Iris pigment epithelial cell (primary cell): ENCODE measurements around the gene GHR.

Experiments
- DNase-seq: peaks from one replicate; pipeline ENCODE4 v3.0.0-alpha.2; 2011; ENCODE audit warnings: low read depth

GHR gene

DNA sequence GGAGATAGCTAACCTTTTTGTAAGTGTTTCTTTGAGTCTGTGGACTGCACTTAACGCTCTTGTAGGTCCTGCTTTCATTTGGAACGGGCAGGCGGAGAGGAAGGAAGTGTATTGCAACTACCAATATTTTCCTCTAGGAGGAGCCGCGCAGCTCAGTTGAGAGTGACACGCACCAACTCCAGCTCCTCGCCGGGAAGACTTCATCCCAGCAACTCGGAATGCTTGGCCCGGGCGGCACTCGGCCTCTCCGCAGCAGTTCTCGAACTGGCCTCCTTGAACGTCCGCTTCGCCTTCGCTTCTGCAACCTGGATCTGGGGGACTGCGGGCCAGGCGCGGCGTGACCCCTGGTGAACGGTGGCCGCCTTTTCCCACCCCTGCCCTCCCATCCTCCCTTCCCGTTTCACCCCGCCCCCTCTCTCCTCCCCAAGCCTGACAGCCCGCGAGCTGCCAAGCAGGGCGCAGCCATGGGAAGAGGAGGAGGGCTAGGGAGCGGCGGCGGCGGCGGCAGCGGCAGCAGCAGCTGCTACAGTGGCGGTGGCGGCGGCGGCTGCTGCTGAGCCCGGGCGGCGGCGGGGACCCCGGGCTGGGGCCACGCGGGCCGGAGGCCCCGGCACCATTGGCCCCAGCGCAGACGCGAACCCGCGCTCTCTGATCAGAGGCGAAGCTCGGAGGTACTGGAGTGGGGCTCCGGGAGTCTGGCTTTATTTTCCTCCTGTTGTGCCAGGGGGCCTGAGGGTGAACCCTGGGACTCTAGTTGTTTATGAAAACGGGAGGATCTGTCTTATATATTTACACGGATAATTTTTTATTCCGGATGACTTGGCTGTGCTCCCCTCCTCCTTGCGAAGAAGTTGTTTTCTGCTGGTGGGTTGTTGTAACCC is at the start of gene GHR:
Gene GHR, plus strand, starts transcription at position 155 of the 881 bp plus-strand sequence. CDS start 142,436 bp downstream, outside the sequence.
- DNase-seq = peak; percentile 93

- DNase-seq = no peak
These were observed 48.5 kb upstream of the GHR start for GRCh38 chr5:42374679-42375273.

DNA sequence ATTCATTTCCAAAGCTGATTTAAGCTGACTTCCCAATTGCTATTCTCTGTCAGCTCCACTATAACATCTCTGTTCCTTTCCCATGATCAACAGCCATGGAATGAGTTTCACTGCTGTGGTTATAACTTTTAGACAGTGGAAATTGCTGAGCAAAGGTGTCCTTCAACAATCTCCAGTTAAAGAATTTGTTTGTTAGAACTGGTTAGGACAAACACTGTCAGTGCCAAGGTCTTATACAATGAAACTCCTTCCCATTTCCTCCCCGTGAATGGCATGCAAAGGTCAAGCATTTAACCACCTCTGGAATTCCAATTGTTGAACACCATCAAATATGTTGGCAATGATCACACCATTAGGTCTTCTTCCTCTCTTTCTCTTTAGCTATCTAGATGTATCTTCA is 45.7 kb upstream of the GHR start:
- peak; percentile 3 for DNase-seq

- DNase-seq = no peak
These were observed 41.3 kb upstream of the GHR start for GRCh38 chr5:42381973-42382372.

GRCh38 chr5:42387563-42387962 is 35.7 kb upstream of the GHR start:
- no peak for DNase-seq

DNA sequence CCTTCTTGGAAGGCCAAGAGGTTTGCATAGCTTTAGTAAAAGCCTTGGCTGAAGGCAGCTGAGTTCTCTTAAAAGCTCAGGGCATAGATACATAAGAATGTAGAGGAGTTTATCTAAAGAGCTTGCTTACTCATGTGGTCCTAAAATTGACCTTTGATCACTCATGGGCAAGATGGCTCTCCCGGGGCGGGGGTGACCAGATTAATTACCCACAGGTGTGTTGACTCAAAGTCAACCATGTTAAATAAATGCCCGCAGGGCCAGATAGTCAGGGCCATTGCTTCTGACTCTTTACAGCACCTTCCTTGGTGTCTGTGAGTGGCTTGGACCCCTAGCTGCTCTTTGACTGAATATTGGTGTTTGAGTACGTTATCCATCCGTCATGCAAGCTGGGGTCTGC is 33.1 kb upstream of the GHR start:
- no peak for DNase-seq

- DNase-seq = no peak
These were observed 30.3 kb upstream of the GHR start for GRCh38 chr5:42392917-42393316.

DNA sequence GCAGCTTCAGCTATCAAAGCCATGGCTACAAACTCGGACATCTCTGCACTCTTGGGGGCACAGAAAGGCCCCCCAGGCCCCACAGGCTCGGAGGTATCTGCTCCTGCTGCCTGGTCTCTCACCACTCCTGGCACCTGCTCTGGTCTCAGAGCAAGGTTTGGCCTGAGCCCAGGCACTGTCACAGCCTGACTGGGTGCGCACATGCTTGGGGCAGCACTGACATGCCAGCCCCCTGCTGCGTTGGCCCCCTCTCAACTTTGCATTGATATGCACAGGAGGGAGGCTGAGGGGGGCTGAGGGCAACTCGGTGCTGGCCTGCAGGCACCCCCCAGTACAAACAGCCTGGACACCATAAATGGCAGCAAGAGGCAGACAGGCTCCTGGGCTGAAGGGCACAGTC is 27.1 kb upstream of the GHR start:
- no peak for DNase-seq

DNA sequence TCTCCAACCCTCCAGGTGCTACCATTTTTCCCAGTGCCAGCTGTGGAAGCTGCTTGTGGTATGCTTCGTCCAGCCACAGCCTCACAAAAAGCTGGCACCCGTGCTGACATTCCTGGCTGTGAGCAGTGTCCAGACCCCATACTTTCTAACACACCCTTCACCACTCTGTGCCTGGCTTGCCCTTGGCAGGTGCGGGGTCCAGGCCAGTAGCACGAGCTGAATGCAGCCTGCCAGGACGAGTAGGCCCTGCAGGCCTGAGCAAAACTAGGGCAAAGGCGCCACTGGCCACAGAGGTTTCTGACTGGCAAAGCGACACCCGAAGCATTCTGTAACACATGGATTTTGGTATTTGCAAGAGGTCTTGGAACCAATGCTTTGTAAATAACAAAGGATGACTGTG is 26.0 kb upstream of the GHR start:
- no peak for DNase-seq

- no peak for DNase-seq
These were observed 23.5 kb upstream of the GHR start for GRCh38 chr5:42399702-42400101.

GRCh38 chr5:42400474-42400873 is 22.8 kb upstream of the GHR start:
- no peak for DNase-seq

DNA sequence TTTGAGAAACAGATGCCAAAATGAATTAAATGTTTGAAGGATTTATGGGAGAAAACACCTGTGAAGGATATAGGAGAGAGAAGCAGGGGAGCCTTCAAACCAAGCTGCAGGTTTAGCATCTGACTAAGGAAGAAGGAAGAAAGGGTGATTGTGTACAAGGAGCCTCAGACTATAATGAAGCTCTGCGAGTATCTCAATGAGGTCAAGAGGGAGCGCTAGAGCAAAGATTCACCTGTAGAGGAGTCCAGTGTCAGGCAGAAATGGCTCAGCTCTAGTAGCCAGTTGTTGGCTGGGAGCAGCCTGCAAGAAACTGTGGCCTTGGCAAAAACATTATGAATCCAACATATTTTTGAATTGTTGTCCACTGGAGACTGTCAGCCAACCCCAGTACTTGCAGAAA is 20.0 kb upstream of the GHR start:
- no peak for DNase-seq

GRCh38 chr5:42404366-42404765 is 18.9 kb upstream of the GHR start:
- DNase-seq = no peak

GRCh38 chr5:42419294-42419693 is 3.9 kb upstream of the GHR start:
- DNase-seq = no peak

GRCh38 chr5:42422656-42423280 is 471 bp upstream of the GHR start:
- DNase-seq = no peak

DNA sequence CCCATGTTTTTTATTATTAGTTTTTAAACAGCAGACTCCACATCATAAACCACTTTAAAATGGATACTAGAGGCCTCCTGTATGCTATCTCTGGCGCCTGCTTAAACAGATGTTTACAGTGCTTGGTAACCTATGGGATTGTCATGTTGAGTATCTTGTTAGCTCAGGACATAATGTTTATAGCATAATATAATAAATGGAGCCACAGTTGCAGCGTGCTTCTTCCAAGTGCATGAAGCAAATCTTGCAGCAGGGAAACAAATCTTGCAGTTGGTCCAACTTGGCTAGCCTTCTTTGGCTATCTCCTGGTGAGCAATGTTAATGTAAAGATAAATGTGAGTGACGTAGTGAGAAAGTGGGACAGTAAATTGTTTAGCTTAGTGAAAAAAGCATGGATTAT is 2.8 kb downstream of the GHR start:
- DNase-seq = no peak

DNA sequence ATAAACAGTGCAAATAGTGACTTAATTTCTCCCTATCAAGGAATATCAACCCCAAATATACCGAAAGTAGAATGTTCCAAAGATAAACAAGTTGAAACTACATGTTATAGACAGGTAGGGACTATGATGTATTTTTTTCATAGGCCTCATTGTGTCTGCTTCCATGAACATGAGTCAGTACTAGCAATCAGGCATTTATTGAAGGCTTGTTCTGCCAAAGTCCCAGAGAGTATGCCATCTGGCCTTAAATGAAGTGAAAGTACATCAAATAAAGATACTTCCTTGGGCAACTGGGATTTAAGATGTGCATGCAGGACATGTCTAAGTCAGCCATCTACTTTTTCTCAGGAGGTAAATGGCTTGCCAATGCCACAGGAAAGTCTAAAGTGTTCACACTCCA is 6.5 kb downstream of the GHR start:
- no peak for DNase-seq

GRCh38 chr5:42434047-42434724 is 10.9 kb downstream of the GHR start:
- DNase-seq = no peak

DNA sequence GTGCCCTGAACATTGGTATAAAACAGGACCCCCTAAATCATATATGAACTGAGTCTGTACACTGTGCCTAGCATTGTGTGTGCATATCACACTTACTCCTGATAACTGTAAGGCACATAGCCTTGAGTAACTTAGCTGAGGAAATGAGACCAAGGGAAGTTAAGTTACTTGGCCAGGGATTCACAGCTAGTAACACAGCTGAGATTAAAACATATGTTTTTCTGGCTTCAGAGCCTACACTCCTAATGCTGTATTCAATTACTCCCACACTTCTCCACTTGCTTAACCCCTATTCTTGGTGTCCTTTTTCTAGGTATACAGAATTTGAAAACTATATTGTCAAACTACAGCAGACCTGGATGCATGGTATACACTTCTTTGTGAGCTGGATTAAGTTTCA is 12.8 kb downstream of the GHR start:
- no peak for DNase-seq

- no peak for DNase-seq
These were observed 31.2 kb downstream of the GHR start for GRCh38 chr5:42454216-42454995.

DNA sequence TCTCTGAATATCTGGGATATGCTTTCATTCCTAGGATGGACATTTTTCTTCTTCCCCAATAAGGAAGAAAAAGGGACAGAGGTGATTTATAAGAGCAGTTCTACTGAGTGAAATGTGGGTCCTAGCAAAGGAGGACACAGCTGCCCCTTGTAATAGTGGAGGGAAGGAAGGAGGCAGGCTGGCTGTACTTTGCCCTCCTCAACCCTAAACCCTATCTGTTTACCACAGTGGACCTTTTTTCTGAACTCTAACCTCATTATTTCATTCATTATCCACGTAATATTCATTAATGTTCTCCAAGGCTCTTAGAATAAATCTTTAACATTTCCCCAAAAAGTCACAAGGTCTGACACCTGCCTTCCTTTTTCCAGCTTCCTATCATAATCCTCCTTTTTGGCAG is 37.8 kb downstream of the GHR start:
- no peak for DNase-seq

- no peak for DNase-seq
These were observed 38.3 kb downstream of the GHR start for GRCh38 chr5:42461507-42461906.
